Stimulated activated CD8-positive, alpha-beta memory T cell treated with anti-CD3 and anti-CD28 coated beads, Interleukin-7, amount 100 ng/mL, for 48 hours (primary cell): ENCODE measurements around the gene SLC10A7.

Source experiments
- DNase-seq, 2 donors: peaks; one replicate each; pipeline ENCODE4 v3.0.0-alpha.2; 2020; ENCODE audit warnings: low read depth in 1 of 2; ENCODE audit errors: extremely low read depth in 1 of 2

SLC10A7 gene

GRCh38 chr4:146521541-146522097 is at the start of gene SLC10A7:
TSS of gene SLC10A7 (minus strand) at chr4:146521940. CDS start at chr4:146521717, 223 bp downstream.
- peak; percentile 49 to 69 for DNase-seq

GRCh38 chr4:146567396-146567795 is 45.7 kb upstream of the SLC10A7 start:
- DNase-seq = no peak

- no peak for DNase-seq
Observed at GRCh38 chr4:146564492-146564891, 42.8 kb upstream of the SLC10A7 start.

- no peak for DNase-seq
Observed at GRCh38 chr4:146550161-146550560, 28.4 kb upstream of the SLC10A7 start.

- no peak for DNase-seq
Observed at GRCh38 chr4:146548443-146548842, 26.7 kb upstream of the SLC10A7 start.

- DNase-seq = no peak
Observed at GRCh38 chr4:146545102-146545501, 23.4 kb upstream of the SLC10A7 start.

- no peak for DNase-seq
Observed at GRCh38 chr4:146534178-146534577, 12.4 kb upstream of the SLC10A7 start.

GRCh38 chr4:146525754-146526153 is 4.0 kb upstream of the SLC10A7 start:
- DNase-seq = no peak

- no peak for DNase-seq
Observed at GRCh38 chr4:146524663-146525062, 2.9 kb upstream of the SLC10A7 start.

GRCh38 chr4:146522869-146523205 is 1.1 kb upstream of the SLC10A7 start:
- no peak for DNase-seq

- peak; percentile 67 to 80 for DNase-seq
Observed at GRCh38 chr4:146522098-146522868, 543 bp upstream of the SLC10A7 start.

- DNase-seq = no peak
Observed at GRCh38 chr4:146520896-146521540, 722 bp downstream of the SLC10A7 start.

GRCh38 chr4:146514651-146515357 is 6.9 kb downstream of the SLC10A7 start:
- DNase-seq = no peak

GRCh38 chr4:146513548-146513947 is 8.2 kb downstream of the SLC10A7 start:
- no peak for DNase-seq

GRCh38 chr4:146511381-146511780 is 10.4 kb downstream of the SLC10A7 start:
- DNase-seq = no peak

GRCh38 chr4:146510942-146511341 is 10.8 kb downstream of the SLC10A7 start:
- DNase-seq = no peak

- no peak for DNase-seq
Observed at GRCh38 chr4:146508229-146508939, 13.4 kb downstream of the SLC10A7 start.

GRCh38 chr4:146507632-146508031 is 14.1 kb downstream of the SLC10A7 start:
- no peak for DNase-seq

- DNase-seq = no peak
Observed at GRCh38 chr4:146506272-146506671, 15.5 kb downstream of the SLC10A7 start.

- no peak for DNase-seq
Observed at GRCh38 chr4:146500216-146500615, 21.5 kb downstream of the SLC10A7 start.

- DNase-seq = no peak
Observed at GRCh38 chr4:146498291-146498690, 23.4 kb downstream of the SLC10A7 start.
